ENCODE results near the gene MARVELD1.

The MARVELD1 gene

GRCh38 chr10:97759946-97760345 lies 46.4 kb downstream of the MARVELD1 start:
- DNase-seq: no peak

- no peak for DNase-seq
These were observed 47.1 kb downstream of the MARVELD1 start for GRCh38 chr10:97760461-97761257.

GRCh38 chr10:97761331-97761865 lies 47.9 kb downstream of the MARVELD1 start:
- DNase-seq: no peak

GRCh38 chr10:97762056-97762455 lies 48.5 kb downstream of the MARVELD1 start:
- no peak for DNase-seq

GRCh38 chr10:97762816-97763215 lies 49.3 kb downstream of the MARVELD1 start:
- no peak for DNase-seq

GRCh38 chr10:97763411-97763810 lies 49.9 kb downstream of the MARVELD1 start:
- DNase-seq: no peak

- DNase-seq: no peak
These were observed 50.4 kb downstream of the MARVELD1 start for GRCh38 chr10:97763947-97764346.

- DNase-seq: no peak
These were observed 51.0 kb downstream of the MARVELD1 start for GRCh38 chr10:97764519-97764931.

- no peak for DNase-seq
These were observed 51.7 kb downstream of the MARVELD1 start for GRCh38 chr10:97765201-97765600.

GRCh38 chr10:97766106-97766810 lies 52.7 kb downstream of the MARVELD1 start:
- DNase-seq: no peak

- DNase-seq: no peak
These were observed 53.7 kb downstream of the MARVELD1 start for GRCh38 chr10:97766996-97767924.
